Measurements from ENCODE around the gene PLPP3.

PLPP3 gene

GRCh38 chr1:56576880-56577405 is 2.4 kb downstream of the PLPP3 start:
- no peak for DNase-seq (ENCODE audit: low read depth in 2 of 2)

GRCh38 chr1:56575865-56576264 is 3.5 kb downstream of the PLPP3 start:
- DNase-seq (ENCODE audit: low read depth in 2 of 2) = no peak

GRCh38 chr1:56574794-56575193 is 4.6 kb downstream of the PLPP3 start:
- DNase-seq (ENCODE audit: low read depth in 2 of 2) = no peak

- no peak for DNase-seq (ENCODE audit: low read depth in 2 of 2)
Observed at GRCh38 chr1:56573311-56573710, 6.1 kb downstream of the PLPP3 start.

GRCh38 chr1:56572334-56573050 is 6.9 kb downstream of the PLPP3 start:
- DNase-seq (ENCODE audit: low read depth in 2 of 2) = no peak

GRCh38 chr1:56571448-56571847 is 7.9 kb downstream of the PLPP3 start:
- DNase-seq (ENCODE audit: low read depth in 2 of 2) = no peak

GRCh38 chr1:56570924-56571372 is 8.4 kb downstream of the PLPP3 start:
- DNase-seq (ENCODE audit: low read depth in 2 of 2) = no peak

GRCh38 chr1:56569661-56570060 is 9.7 kb downstream of the PLPP3 start:
- DNase-seq (ENCODE audit: low read depth in 2 of 2) = no peak

- DNase-seq (ENCODE audit: low read depth in 2 of 2) = no peak
Observed at GRCh38 chr1:56566994-56567393, 12.4 kb downstream of the PLPP3 start.

- DNase-seq (ENCODE audit: low read depth in 2 of 2) = no peak
Observed at GRCh38 chr1:56566061-56566744, 13.2 kb downstream of the PLPP3 start.

GRCh38 chr1:56564615-56565014 is 14.7 kb downstream of the PLPP3 start:
- no peak for DNase-seq (ENCODE audit: low read depth in 2 of 2)

GRCh38 chr1:56563568-56563967 is 15.8 kb downstream of the PLPP3 start:
- DNase-seq (ENCODE audit: low read depth in 2 of 2) = no peak

- DNase-seq (ENCODE audit: low read depth in 2 of 2) = no peak
Observed at GRCh38 chr1:56562891-56563452, 16.4 kb downstream of the PLPP3 start.

- DNase-seq (ENCODE audit: low read depth in 2 of 2) = no peak
Observed at GRCh38 chr1:56561227-56562019, 17.9 kb downstream of the PLPP3 start.

- no peak for DNase-seq (ENCODE audit: low read depth in 2 of 2)
Observed at GRCh38 chr1:56557746-56558145, 21.6 kb downstream of the PLPP3 start.

- no peak for DNase-seq (ENCODE audit: low read depth in 2 of 2)
Observed at GRCh38 chr1:56555448-56555847, 23.9 kb downstream of the PLPP3 start.

GRCh38 chr1:56553046-56553445 is 26.3 kb downstream of the PLPP3 start:
- no peak for DNase-seq (ENCODE audit: low read depth in 2 of 2)

- DNase-seq (ENCODE audit: low read depth in 2 of 2) = no peak
Observed at GRCh38 chr1:56552349-56552748, 27.0 kb downstream of the PLPP3 start.

- no peak for DNase-seq (ENCODE audit: low read depth in 2 of 2)
Observed at GRCh38 chr1:56551691-56552090, 27.7 kb downstream of the PLPP3 start.

GRCh38 chr1:56550859-56551188 is 28.5 kb downstream of the PLPP3 start:
- no peak for DNase-seq (ENCODE audit: low read depth in 2 of 2)

- DNase-seq (ENCODE audit: low read depth in 2 of 2) = no peak
Observed at GRCh38 chr1:56550138-56550858, 29.1 kb downstream of the PLPP3 start.
